Loucy (cell line): ENCODE results near the gene SECISBP2.

Source experiments
- H2AFZ ChIP-seq: fragments of 200-600 bp; sonication (generic); 2 replicates; pipeline ENCODE4 v1.6.0; 2016; ENCODE audit warnings: antibody characterized with exemption, mild to moderate bottlenecking, low read length, moderate library complexity
- H3F3A ChIP-seq: fragments of 200-600 bp; 2 replicates; pipeline ENCODE4 v1.6.0; 2016; ENCODE audit warnings: antibody characterized with exemption, low read depth, mild to moderate bottlenecking
- H3K27me3 ChIP-seq: fragments of 200-600 bp; sonication (generic); 2 replicates; pipeline ENCODE4 v1.6.1; 2014; ENCODE audit warnings: low read length, mild to moderate bottlenecking; ENCODE audit not compliant: insufficient read depth, poor library complexity, severe bottlenecking
- H3K36me3 ChIP-seq: fragments of 200-600 bp; sonication (generic); 2 replicates; pipeline ENCODE4 v1.6.1; 2016; ENCODE audit warnings: low read length; ENCODE audit not compliant: insufficient read depth
- H3K4me1 ChIP-seq: fragments of 200-600 bp; sonication (generic); 2 replicates; pipeline ENCODE4 v1.5.1; 2014; ENCODE audit warnings: low read length, mild to moderate bottlenecking; ENCODE audit not compliant: insufficient read depth, poor library complexity, severe bottlenecking
- H3K4me2 ChIP-seq: fragments of 200-600 bp; sonication (generic); 2 replicates; pipeline ENCODE4 v1.6.0; 2014; ENCODE audit warnings: antibody characterized with exemption, low read length, low read depth, mild to moderate bottlenecking; ENCODE audit not compliant: poor library complexity, severe bottlenecking
- H3K4me3 ChIP-seq: fragments of 200-600 bp; sonication (generic); 2 replicates; pipeline ENCODE4 v1.5.1; 2014; ENCODE audit warnings: low read length, mild to moderate bottlenecking, mixed read lengths; ENCODE audit not compliant: poor library complexity, severe bottlenecking
- H3K79me2 ChIP-seq: fragments of 200-600 bp; sonication (generic); 2 replicates; pipeline ENCODE4 v1.6.1; 2014; ENCODE audit warnings: low read length; ENCODE audit not compliant: insufficient read depth
- H3K9ac ChIP-seq: fragments of 200-600 bp; sonication (generic); 2 replicates; pipeline ENCODE4 v1.6.0; 2014; ENCODE audit warnings: mild to moderate bottlenecking, low read depth, low read length, moderate library complexity; ENCODE audit not compliant: poor library complexity, severe bottlenecking
- H3K9me2 ChIP-seq: fragments of 200-600 bp; sonication (generic); replicated peaks from 2 replicates; pipeline ENCODE4 v1.6.1; 2016; ENCODE audit warnings: low read depth, low read length, mixed read lengths
- H3K9me3 ChIP-seq: fragments of 200-600 bp; sonication (generic); 2 replicates; pipeline ENCODE4 v1.6.1; 2014; ENCODE audit warnings: mild to moderate bottlenecking, antibody characterized with exemption, low read length, low read depth; ENCODE audit not compliant: insufficient read depth
- H4K20me1 ChIP-seq: fragments of 200-600 bp; sonication (generic); 2 replicates; pipeline ENCODE4 v1.6.0; 2014; ENCODE audit warnings: antibody characterized with exemption, low read length, mild to moderate bottlenecking; ENCODE audit not compliant: insufficient read depth, poor library complexity, severe bottlenecking
- EZH2phosphoT487 ChIP-seq: fragments of 200-600 bp; IDR thresholded peaks from 2 replicates; pipeline ENCODE4 v1.6.1; 2018; ENCODE audit warnings: antibody characterized with exemption, mild to moderate bottlenecking, moderate library complexity, borderline replicate concordance
- TF ChIP-seq, protein P1 (sequence below): fragments of 200-600 bp; sonication (generic); conservative IDR thresholded peaks from 2 replicates; pipeline ENCODE4 v1.5.1; 2014; ENCODE audit warnings: mild to moderate bottlenecking, antibody characterized with exemption, low read length

SECISBP2 gene

DNA sequence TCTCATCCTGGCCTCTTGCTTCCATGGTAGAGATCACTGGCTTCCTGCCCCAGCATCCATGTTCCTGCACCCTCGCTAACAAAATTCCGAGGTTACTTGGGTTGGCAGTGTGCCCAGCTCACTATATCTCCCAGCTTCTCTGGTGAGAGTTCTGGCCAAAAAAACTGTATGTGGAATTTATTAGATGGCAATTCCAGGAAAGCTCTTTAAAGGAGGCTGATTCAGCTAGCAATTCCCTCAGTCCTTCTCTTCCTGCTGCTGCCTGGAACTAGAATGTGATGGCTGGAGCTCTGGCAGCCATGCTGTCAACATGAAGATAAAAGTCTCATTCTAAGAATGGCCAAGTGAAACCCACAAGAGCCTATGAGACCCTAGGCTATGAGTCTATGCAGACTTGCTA, 88.8 kb downstream of the SECISBP2 start:
- peak overlapping the region; percentile 36 for H3K4me2 ChIP-seq
- peaks cover 78% of the 10 kb centered on the region for H3K79me2 ChIP-seq
- H3F3A ChIP-seq: peaks cover 15% of the 10 kb centered on the region; the same call in 1 of the 2 replicates
- peak overlapping the region; percentile 33 for H3K9ac ChIP-seq
- H4K20me1 ChIP-seq: peaks cover 39% of the 10 kb centered on the region
- H3K9me2 ChIP-seq: no peaks in the 10 kb centered on the region
- no peak for TF ChIP-seq EZH2phosphoT487
- TF ChIP-seq, protein P1, sequence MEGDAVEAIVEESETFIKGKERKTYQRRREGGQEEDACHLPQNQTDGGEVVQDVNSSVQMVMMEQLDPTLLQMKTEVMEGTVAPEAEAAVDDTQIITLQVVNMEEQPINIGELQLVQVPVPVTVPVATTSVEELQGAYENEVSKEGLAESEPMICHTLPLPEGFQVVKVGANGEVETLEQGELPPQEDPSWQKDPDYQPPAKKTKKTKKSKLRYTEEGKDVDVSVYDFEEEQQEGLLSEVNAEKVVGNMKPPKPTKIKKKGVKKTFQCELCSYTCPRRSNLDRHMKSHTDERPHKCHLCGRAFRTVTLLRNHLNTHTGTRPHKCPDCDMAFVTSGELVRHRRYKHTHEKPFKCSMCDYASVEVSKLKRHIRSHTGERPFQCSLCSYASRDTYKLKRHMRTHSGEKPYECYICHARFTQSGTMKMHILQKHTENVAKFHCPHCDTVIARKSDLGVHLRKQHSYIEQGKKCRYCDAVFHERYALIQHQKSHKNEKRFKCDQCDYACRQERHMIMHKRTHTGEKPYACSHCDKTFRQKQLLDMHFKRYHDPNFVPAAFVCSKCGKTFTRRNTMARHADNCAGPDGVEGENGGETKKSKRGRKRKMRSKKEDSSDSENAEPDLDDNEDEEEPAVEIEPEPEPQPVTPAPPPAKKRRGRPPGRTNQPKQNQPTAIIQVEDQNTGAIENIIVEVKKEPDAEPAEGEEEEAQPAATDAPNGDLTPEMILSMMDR: no peak
- peaks cover 64% of the 10 kb centered on the region for H3K4me1 ChIP-seq
- no peak overlapping the region for H2AFZ ChIP-seq
- peaks cover 69% of the 10 kb centered on the region; the same call in 1 of the 2 replicates for H3K36me3 ChIP-seq
- no peak overlapping the region for H3K4me3 ChIP-seq
- no peaks in the 10 kb centered on the region for H3K27me3 ChIP-seq
- no peaks in the 10 kb centered on the region for H3K9me3 ChIP-seq

DNA sequence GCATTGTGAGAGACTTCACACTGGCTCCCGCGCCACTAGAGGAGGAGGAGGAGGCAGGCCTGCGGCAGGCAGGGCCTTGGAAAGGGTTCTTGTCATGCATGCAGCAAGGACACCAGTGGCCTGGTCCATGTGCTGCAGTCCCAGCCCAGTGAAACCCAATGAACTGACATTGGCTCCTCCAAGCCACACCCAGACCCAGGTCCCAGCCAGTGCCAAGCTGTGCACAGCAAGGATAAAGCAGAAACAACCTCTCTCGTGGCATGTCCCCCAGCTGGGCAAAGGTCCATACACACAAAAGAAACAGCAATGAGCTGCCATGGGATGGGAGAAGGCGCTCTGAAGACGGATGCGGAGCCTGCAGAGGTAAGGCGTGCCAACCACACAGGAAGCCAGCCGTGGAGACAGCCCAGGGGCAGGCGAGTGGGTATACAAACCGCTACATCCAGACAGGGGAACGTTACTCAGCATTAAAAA, 90.4 kb downstream of the SECISBP2 start:
- Histone ChIP-seq H3K4me3 (peak overlapping the region; percentile 66), H3K4me2 (peak overlapping the region; percentile 83), H3K9me3 (no peaks in the 10 kb centered on the region)

More for the DNA sequence above, 90.4 kb downstream of the SECISBP2 start:
- peak overlapping the region; percentile 67 for H3K9ac ChIP-seq
- peaks cover 68% of the 10 kb centered on the region for H3K4me1 ChIP-seq
- H2AFZ ChIP-seq: no peak overlapping the region
- H3K36me3 ChIP-seq: peaks cover 69% of the 10 kb centered on the region; the same call in 1 of the 2 replicates
- no peaks in the 10 kb centered on the region for H3K9me2 ChIP-seq
- H3K27me3 ChIP-seq: no peaks in the 10 kb centered on the region
- peaks cover 94% of the 10 kb centered on the region for H3K79me2 ChIP-seq
- peaks cover 15% of the 10 kb centered on the region; the same call in 1 of the 2 replicates for H3F3A ChIP-seq
- TF ChIP-seq, protein P1: no peak
- TF ChIP-seq EZH2phosphoT487: no peak
- peaks cover 45% of the 10 kb centered on the region for H4K20me1 ChIP-seq
